DND-41 (cell line): ENCODE data around the gene KIAA0586.
A peak's percentile ranks its signal among the peaks of the same experiment; 100 is the strongest.

Experiments used
- ATAC-seq: fragments of 200-7000 bp; cut with Tn5 transposase; 3 replicates; pipeline ENCODE4 v1.9.1; 2021; ENCODE audit warnings: low read depth; ENCODE audit not compliant: insufficient read depth
- DNase-seq: peaks from one replicate; pipeline ENCODE4 v3.0.0-alpha.2; 2020
- H2AFZ ChIP-seq: 2 replicates; pipeline ENCODE4 v1.6.0; 2012; ENCODE audit warnings: low read depth, low read length
- H3K27ac ChIP-seq: 2 replicates; pipeline ENCODE4 v1.5.1; 2012; ENCODE audit warnings: low read length, inconsistent platforms
- H3K27me3 ChIP-seq: fragments of 200-600 bp; sonication (generic); 2 replicates; pipeline ENCODE4 v1.6.0; 2012; ENCODE audit warnings: low read length, mild to moderate bottlenecking, inconsistent platforms; ENCODE audit not compliant: insufficient read depth, poor library complexity
- H3K36me3 ChIP-seq: 2 replicates; pipeline ENCODE4 v1.5.1; 2012; ENCODE audit warnings: low read length, inconsistent platforms; ENCODE audit not compliant: insufficient read depth
- H3K4me1 ChIP-seq: 2 replicates; pipeline ENCODE4 v1.5.1; 2012; ENCODE audit warnings: mild to moderate bottlenecking, low read length; ENCODE audit not compliant: insufficient read depth
- H3K4me2 ChIP-seq: 2 replicates; pipeline ENCODE4 v1.6.0; 2012; ENCODE audit warnings: mild to moderate bottlenecking, moderate library complexity, low read length, inconsistent platforms; ENCODE audit not compliant: insufficient read depth
- H3K4me3 ChIP-seq, 2 experiments: fragments of 200-600 bp in 1 of 2; shearing (Covaris generic) in 1 of 2; 2 replicates each; pipeline ENCODE4 v1.5.1; 2012 to 2016; ENCODE audit warnings: inconsistent platforms in 2 of 2, low read length in 2 of 2, mild to moderate bottlenecking in 2 of 2, low read depth in 1 of 2, moderate library complexity in 1 of 2
- H3K79me2 ChIP-seq: 2 replicates; pipeline ENCODE4 v1.6.0; 2012; ENCODE audit warnings: low read length, inconsistent platforms; ENCODE audit not compliant: insufficient read depth
- H3K9ac ChIP-seq: 2 replicates; pipeline ENCODE4 v1.6.0; 2012; ENCODE audit warnings: low read depth, mild to moderate bottlenecking, inconsistent platforms, low read length, moderate library complexity
- H3K9me3 ChIP-seq: 2 replicates; pipeline ENCODE4 v1.5.1; 2012; ENCODE audit warnings: low read length, moderate library complexity, mild to moderate bottlenecking, inconsistent platforms; ENCODE audit not compliant: insufficient read depth, severe bottlenecking
- H4K20me1 ChIP-seq: 2 replicates; pipeline ENCODE4 v1.6.0; 2012; ENCODE audit warnings: low read length; ENCODE audit not compliant: insufficient read depth
- EZH2 ChIP-seq: IDR thresholded peaks from 3 replicates; pipeline ENCODE4 v1.6.1; 2012; ENCODE audit warnings: borderline replicate concordance, low read depth, mild to moderate bottlenecking, moderate library complexity, low read length, inconsistent platforms; ENCODE audit not compliant: severe bottlenecking
- TF ChIP-seq, protein P1 (sequence below): IDR thresholded peaks from 2 replicates; pipeline ENCODE4 v1.5.1; 2012; ENCODE audit warnings: borderline replicate concordance, low read length, moderate library complexity, mild to moderate bottlenecking; ENCODE audit not compliant: poor library complexity, severe bottlenecking; ENCODE audit errors: extremely low read depth

The KIAA0586 gene

DNA sequence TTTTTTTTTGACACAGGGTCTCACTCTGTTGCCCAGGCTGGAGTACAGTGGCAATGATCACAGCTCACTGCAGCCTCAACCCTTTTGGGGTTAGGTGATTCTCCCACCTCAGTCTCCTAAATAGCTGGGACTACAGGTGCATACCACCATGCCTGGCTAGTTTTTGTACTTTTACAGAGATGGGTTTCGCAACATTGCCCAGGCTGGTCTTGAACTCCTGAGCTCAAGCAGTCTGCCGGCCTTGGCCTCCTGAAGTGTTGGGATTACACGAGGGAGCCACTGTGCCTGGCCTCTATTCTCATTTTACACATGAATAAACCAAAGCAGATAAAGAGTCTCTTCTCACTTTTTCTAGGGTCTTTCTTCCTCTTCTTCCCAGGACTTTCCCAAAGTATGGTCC is 28.6 kb upstream of the KIAA0586 start:
- Histone ChIP-seq H3K4me2 (no peak overlapping the region), H2AFZ (no peak overlapping the region), H3K4me3 (no peak overlapping the region), H3K36me3 (no peaks in the 10 kb centered on the region), H3K9ac (no peak overlapping the region), H3K27me3 (no peaks in the 10 kb centered on the region), H4K20me1 (no peaks in the 10 kb centered on the region), H3K4me1 (no peaks in the 10 kb centered on the region), H3K9me3 (no peaks in the 10 kb centered on the region), H3K79me2 (no peaks in the 10 kb centered on the region), H3K27ac (no peak overlapping the region)
- no peak for DNase-seq
- TF ChIP-seq, protein P1, sequence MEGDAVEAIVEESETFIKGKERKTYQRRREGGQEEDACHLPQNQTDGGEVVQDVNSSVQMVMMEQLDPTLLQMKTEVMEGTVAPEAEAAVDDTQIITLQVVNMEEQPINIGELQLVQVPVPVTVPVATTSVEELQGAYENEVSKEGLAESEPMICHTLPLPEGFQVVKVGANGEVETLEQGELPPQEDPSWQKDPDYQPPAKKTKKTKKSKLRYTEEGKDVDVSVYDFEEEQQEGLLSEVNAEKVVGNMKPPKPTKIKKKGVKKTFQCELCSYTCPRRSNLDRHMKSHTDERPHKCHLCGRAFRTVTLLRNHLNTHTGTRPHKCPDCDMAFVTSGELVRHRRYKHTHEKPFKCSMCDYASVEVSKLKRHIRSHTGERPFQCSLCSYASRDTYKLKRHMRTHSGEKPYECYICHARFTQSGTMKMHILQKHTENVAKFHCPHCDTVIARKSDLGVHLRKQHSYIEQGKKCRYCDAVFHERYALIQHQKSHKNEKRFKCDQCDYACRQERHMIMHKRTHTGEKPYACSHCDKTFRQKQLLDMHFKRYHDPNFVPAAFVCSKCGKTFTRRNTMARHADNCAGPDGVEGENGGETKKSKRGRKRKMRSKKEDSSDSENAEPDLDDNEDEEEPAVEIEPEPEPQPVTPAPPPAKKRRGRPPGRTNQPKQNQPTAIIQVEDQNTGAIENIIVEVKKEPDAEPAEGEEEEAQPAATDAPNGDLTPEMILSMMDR, result no peak
- TF ChIP-seq EZH2, result no peak
- ATAC-seq, result no peak

DNA sequence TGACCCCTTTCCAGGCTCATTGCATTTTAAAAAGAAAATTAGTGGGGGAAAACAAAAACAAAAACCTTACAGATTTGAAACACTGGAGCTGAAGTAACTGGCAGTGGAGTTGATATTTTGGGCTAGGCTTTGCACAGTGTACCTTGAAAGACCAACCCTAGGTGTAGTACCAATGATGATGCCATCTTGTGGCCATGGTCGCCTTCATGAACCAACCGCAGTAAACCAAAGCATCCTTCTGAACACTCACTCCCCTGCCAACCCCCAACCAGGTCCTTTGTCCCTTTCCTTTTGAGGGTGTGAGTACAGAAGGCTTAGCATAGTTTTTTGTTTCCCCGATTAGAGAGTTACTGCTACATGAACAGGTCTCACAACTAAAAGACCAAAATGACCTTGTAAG is 25.9 kb upstream of the KIAA0586 start:
- peaks cover 4% of the 10 kb centered on the region; the same call in 1 of the 2 replicates for H3K36me3 ChIP-seq
- no peak overlapping the region for H3K9ac ChIP-seq
- H3K79me2 ChIP-seq, result no peaks in the 10 kb centered on the region
- DNase-seq, result no peak
- H3K9me3 ChIP-seq, result no peaks in the 10 kb centered on the region
- H3K27ac ChIP-seq, result no peak overlapping the region
- no peak overlapping the region for H3K4me2 ChIP-seq
- H2AFZ ChIP-seq, result no peak overlapping the region
- no peaks in the 10 kb centered on the region for H3K27me3 ChIP-seq
- H4K20me1 ChIP-seq, result no peaks in the 10 kb centered on the region
- TF ChIP-seq, protein P1, result peak; percentile 39
- no peak for TF ChIP-seq EZH2
- H3K4me3 ChIP-seq, result no peak overlapping the region
- ATAC-seq, result peak; percentile 66
- no peaks in the 10 kb centered on the region for H3K4me1 ChIP-seq

DNA sequence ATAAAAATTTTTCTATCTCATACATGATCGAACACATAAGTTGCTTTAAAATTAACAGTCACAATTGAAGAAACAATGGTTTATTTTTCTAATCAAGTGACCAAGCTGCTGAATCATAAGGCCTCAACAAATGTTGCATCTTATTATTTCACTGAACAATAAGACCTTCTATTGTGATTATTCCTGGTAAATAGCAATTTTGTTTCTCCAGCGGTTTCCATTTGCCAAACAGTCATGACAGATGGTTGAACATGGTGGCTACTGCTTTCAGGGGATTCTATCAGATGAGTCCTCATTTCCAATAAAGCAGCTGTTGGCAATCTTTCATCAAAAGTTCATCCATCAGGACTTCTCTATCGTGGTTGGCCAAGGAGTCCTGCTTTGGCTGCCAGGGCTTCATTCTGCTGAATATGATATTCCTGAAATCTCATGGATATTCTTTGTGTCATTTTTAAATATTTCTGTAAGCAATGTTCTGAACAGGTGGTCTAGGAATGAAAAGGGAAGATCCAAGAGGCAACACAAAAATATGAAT is 18.8 kb upstream of the KIAA0586 start:
- TF ChIP-seq EZH2, result no peak
- TF ChIP-seq, protein P1, result no peak
- H3K79me2 ChIP-seq, result peaks cover 7% of the 10 kb centered on the region
- peaks cover 57% of the 10 kb centered on the region for H3K36me3 ChIP-seq
- H3K9ac ChIP-seq, result no peak overlapping the region
- H3K27me3 ChIP-seq, result no peaks in the 10 kb centered on the region
- DNase-seq, result no peak
- H3K27ac ChIP-seq, result no peak overlapping the region
- ATAC-seq, result no peak
- H3K4me3 ChIP-seq, result no peak overlapping the region
- H4K20me1 ChIP-seq, result no peaks in the 10 kb centered on the region
- no peak overlapping the region for H3K4me2 ChIP-seq
- H2AFZ ChIP-seq, result no peak overlapping the region
- no peaks in the 10 kb centered on the region for H3K9me3 ChIP-seq
- no peaks in the 10 kb centered on the region for H3K4me1 ChIP-seq
